ENCODE results near the gene DSCAML1.

The DSCAML1 gene

DNA sequence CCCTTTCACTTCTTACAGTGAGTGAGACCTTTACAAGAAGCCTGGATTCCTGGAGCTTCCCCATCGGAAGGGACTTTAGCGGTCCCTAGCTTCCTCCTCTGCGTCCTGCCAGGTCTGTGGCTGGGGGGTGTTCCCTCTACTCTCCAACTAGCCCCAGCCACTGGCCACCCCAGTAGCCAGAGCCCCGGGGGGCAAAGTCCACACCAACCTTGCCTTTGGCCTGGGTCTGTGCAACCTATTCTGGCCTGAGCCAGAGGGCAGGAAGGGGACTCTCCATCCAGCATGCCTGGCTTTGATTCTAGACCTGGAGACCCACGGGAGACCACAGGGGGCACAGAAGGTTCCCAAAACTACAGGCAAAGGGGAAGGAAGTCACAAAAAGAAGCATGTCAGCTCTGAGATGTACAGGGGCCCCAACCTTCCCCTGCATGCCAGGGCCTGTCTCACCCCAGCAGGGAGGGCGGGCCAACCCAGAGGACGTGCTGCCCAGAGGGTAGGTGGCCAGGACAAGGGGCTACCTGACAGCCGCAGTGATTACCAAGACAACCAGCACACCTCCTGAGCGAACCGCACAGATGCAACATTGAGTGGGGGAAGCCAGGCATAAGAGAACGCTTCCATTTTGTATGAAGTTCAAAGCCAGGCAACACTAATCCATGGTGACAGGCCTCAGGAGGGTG lies 52.4 kb downstream of the DSCAML1 start:
- peaks cover 8% of the 10 kb centered on the region for H3K27me3 Mint-ChIP-seq
- H3K36me3 Mint-ChIP-seq, result no peaks in the 10 kb centered on the region

DNA sequence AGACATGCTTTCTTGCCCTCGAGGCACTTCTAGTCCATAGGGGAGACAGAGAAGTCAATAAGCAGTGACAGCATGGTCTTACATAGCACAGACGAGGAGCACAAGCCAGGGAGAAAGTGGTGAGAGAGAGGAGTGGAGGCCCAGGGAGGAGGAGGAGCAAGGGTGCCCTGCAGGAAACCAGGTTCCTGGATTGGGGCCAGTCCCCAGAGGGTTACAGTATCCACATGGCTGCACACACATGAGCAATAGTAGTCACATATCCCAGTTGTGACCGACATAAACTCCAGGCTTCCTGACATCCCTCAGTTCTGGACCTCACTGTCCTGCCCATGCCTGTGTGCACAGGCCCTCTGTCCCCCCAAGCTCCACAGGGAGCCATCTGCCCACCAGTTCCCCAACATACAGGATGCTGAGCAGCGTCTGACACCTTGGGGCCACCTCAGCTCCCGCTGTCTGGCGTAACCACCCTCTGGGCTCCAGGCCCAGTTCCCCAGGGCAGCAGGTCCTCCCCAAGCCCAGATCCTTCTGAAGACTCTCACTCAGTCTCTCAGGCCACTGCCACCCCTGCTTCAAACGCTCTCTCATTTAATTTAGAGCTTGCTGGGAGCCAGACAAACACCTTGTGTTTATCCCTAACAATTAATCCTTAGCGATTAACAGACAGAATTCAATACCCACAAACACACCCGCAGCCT lies 53.7 kb downstream of the DSCAML1 start:
- Mint-ChIP-seq H3K36me3 (no peaks in the 10 kb centered on the region), H3K27me3 (peaks cover 8% of the 10 kb centered on the region)

More for the DNA sequence above, 52.4 kb downstream of the DSCAML1 start:
- Mint-ChIP-seq H3K4me1 (no peaks in the 10 kb centered on the region), H3K4me3 (no peak overlapping the region), H3K27ac (no peak overlapping the region), H3K9me3 (no peaks in the 10 kb centered on the region)

DNA sequence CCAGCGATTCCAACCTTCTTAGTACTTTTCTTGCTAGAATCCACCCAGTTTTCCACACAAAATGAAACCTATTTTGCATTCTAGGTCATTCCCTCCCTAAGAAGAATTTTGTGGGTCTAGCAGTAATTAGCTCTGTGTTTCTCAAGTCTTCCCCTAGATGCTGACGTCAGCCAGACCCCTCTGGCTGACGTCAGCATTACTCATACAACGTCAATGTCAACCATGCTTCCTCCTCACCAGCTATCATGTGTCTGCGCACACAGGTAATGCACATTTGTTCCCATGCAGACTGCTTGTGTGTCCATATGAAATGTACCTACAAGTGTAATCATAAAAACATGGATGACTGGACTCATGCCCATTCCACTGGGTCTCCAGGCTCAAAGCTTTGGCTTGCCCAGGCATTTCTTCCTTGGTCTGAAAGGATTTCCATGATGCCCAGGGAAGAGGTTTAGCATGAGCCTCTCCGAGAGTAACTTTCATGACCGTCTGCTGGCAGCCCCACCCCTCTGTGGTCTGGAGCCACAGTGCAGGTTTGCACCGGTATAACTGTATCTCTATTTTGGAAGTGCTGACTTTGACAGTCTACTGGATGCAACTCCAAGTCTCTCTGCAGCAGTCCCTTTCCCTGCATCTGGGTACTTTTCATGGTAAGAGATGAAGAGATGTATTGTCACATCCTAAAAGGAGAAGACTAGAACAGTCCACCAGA lies 58.6 kb downstream of the DSCAML1 start:
- no peaks in the 10 kb centered on the region for H3K9me3 Mint-ChIP-seq
- no peaks in the 10 kb centered on the region for H3K4me1 Mint-ChIP-seq
- H3K36me3 Mint-ChIP-seq, result no peaks in the 10 kb centered on the region
- H3K27ac Mint-ChIP-seq, result no peak overlapping the region
- peaks cover 7% of the 10 kb centered on the region for H3K27me3 Mint-ChIP-seq
- no peak overlapping the region for H3K4me3 Mint-ChIP-seq

More for the DNA sequence above, 53.7 kb downstream of the DSCAML1 start:
- Mint-ChIP-seq H3K4me3 (no peak overlapping the region), H3K9me3 (no peaks in the 10 kb centered on the region), H3K27ac (no peak overlapping the region), H3K4me1 (no peaks in the 10 kb centered on the region)

DNA sequence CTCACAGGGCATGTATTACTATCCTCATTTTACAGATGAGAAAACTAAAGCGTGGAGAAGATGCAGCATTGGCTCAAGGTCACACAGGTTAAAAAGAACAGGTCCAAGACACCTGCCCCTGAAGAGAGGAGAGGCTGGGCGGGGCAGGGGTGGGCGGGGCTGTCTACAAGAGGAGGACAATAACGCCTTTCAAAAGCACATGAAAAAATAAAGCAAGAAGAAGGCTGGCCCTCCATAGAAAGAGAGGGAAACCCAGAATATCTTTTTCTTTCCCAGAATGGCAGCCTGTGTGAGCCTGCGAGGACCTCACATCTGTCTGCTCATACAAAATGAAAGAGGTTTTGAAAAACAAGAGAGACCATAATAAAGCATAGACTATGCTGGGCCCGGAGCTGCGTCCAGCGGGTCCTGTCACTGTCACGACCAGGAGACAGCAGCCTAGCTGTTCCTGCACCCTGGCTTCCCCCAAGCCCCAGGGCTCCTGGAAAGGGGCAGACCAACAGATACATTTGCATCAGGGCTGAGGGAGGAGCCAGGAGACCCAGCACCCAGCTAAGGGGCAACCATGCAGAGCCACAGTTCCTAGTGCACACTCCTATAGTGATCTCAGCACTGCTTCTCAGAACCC lies 61.6 kb downstream of the DSCAML1 start:
- no peaks in the 10 kb centered on the region for H3K36me3 Mint-ChIP-seq
- no peaks in the 10 kb centered on the region for H3K9me3 Mint-ChIP-seq
- no peaks in the 10 kb centered on the region for H3K4me1 Mint-ChIP-seq
- peaks cover 3% of the 10 kb centered on the region for H3K27me3 Mint-ChIP-seq
- H3K27ac Mint-ChIP-seq, result no peak overlapping the region
- H3K4me3 Mint-ChIP-seq, result no peak overlapping the region

DNA sequence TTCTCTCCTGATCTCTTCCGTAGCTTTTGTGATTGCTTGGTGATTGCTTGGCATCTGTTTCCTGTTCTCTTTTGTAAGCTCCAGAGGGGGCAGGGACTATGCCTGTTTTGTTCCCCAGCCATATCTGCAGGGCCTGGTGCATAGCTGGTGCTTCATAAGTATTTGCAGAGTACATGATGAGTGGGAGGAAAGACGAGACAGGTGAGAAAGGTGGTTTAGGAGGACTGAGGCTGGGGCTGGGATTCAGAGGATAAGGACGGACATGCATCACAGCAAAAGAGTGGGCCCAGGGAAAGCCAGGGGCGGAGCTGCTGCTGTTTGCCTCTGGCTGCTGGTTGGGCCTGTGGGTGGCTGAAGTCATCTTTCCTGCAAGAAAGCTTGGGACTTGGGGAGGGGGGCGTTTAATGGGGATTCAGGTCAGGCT lies 62.4 kb downstream of the DSCAML1 start:
- H3K27ac Mint-ChIP-seq, result no peak overlapping the region

DNA sequence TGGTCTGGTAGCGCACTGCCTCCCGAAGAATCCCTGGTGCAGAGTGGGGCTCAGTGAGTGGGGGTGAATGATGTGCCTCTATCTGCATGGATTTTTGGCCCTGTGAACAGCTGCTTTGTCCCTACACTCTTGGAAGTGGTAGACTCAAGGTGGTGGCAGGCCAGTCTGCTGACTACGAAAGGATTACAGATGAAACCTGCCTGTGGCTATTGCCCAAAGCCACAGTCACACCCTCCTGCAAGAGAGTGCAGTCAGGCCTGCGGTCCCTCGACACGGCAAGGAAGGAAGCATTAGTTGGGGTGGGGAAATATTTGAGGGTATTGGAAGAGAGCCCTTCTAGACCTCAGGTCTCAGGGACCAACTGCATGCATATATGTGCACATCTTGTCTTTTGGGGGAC lies 63.7 kb downstream of the DSCAML1 start:
- Mint-ChIP-seq H3K9me3 (no peaks in the 10 kb centered on the region), H3K4me1 (no peaks in the 10 kb centered on the region), H3K4me3 (no peak overlapping the region), H3K27ac (no peak overlapping the region), H3K36me3 (no peaks in the 10 kb centered on the region), H3K27me3 (no peaks in the 10 kb centered on the region)

More for the DNA sequence above, 62.4 kb downstream of the DSCAML1 start:
- Mint-ChIP-seq H3K36me3 (no peaks in the 10 kb centered on the region), H3K4me3 (no peak overlapping the region), H3K9me3 (no peaks in the 10 kb centered on the region), H3K4me1 (no peaks in the 10 kb centered on the region), H3K27me3 (no peaks in the 10 kb centered on the region)

DNA sequence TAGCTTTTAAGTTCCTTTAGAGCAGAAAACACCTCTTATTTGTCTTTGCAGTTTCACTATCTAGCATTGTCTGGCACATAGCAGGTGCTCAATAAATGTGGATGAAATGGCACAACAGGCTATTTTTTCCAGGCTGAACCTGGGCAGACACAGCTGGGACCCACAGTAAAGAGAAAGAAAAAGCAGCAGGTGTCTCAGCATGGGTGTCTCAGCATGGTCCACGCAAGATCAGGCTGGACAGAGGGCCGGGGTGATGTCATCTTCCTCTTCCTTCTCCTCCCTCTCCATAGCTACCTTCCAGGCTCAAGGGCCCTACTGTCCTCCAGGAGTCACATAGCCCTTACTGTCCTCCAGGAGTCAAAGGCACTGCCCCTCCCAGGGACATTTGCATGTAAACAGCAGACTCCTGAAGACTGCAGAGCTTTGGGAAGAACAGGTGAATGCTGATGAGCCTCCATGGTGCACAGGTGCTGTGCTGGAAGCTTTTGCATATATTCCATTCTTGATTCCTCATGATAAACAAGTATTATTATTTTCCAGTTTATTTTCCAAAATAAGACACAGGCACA lies 65.2 kb downstream of the DSCAML1 start:
- Mint-ChIP-seq H3K4me3 (no peak overlapping the region), H3K27me3 (no peaks in the 10 kb centered on the region), H3K36me3 (no peaks in the 10 kb centered on the region), H3K9me3 (no peaks in the 10 kb centered on the region), H3K27ac (no peak overlapping the region), H3K4me1 (no peaks in the 10 kb centered on the region)

DNA sequence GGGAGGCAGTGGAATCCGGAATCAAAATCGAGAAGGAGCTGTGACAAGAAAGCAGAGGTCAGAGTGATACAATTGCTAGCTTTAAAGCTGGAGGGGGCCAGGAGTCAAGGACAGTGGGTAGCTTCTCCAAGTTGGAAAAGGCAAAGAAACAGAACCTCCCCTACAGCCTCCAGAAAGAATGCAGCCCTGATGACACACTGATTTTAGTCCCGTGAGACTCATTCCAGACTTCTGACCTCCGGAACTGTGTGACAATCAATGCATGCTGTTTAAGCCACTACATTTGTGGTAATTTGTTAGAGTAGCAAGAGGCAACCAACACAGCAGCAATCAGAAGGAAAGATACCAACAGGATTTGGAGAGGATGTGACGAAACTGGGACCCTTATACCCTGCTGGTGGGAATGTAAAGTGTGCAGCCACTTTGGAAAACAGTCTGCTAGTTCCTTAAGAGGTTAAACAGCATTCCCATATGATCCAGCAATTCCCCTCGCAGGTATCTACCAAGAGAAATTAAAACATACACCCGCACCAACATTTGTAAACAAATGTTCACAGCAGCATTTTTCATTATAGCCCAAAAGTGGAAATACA lies 66.7 kb downstream of the DSCAML1 start:
- no peak overlapping the region for H3K4me3 Mint-ChIP-seq
- no peaks in the 10 kb centered on the region for H3K4me1 Mint-ChIP-seq
- no peak overlapping the region for H3K27ac Mint-ChIP-seq
- H3K27me3 Mint-ChIP-seq, result no peaks in the 10 kb centered on the region
- H3K36me3 Mint-ChIP-seq, result no peaks in the 10 kb centered on the region
- no peaks in the 10 kb centered on the region for H3K9me3 Mint-ChIP-seq

DNA sequence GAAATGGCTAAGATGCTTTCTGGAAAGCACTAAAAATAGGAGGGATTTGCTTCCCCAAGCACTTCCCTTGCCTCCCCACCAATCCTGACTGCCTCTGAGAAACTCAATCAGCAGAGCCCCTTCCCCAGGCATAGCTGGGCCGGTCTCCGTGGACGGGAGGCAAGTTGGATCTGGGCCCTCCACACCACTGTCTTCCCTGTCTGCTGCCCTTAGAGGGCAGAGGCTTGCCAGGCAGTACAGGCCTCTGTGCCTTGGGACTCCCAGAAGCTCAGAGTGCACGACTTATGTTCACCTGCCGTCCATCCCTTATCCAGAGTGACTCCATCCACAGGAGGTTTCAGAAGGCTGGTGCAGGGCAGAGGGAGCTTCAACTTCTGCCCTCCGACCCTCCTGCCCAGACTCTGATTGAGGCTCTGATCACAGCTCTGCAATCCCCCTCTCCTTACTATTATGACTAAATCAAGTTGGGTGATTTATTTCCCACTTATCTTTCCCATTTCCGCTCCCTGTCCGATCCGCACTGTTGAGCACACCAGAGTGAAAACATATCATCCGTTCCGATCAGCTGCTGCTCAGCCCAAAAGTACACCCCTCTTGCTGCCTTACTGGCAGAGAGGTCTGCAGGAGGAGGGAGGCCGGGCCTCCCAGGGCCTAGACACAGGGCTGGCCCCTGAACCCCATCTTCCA lies 71.8 kb downstream of the DSCAML1 start:
- Mint-ChIP-seq H3K27me3 (peaks cover 2% of the 10 kb centered on the region), H3K9me3 (no peaks in the 10 kb centered on the region), H3K27ac (no peak overlapping the region), H3K36me3 (no peaks in the 10 kb centered on the region), H3K4me1 (no peaks in the 10 kb centered on the region), H3K4me3 (no peak overlapping the region)

DNA sequence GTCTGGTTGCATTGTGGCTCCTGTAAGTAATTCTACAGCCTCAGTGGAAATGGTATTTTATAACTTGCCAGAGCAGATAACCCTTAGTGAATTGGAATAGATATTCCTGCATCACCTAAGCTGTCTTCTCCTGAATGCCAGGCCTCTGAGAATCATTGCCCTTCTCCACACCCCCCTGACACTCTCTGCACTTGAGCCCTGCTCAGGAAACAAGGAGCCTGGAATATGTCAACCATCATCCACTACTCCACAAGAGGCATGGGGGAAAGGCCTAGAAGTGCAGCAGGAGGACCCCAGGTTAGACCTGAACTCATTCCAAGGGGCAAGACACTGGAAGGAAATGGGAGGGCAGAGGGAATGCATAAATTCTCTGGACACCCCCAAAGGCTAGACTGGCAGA lies 72.4 kb downstream of the DSCAML1 start:
- Mint-ChIP-seq H3K9me3 (no peaks in the 10 kb centered on the region), H3K27ac (no peak overlapping the region), H3K27me3 (peaks cover 2% of the 10 kb centered on the region), H3K4me3 (no peak overlapping the region), H3K4me1 (no peaks in the 10 kb centered on the region), H3K36me3 (no peaks in the 10 kb centered on the region)

DNA sequence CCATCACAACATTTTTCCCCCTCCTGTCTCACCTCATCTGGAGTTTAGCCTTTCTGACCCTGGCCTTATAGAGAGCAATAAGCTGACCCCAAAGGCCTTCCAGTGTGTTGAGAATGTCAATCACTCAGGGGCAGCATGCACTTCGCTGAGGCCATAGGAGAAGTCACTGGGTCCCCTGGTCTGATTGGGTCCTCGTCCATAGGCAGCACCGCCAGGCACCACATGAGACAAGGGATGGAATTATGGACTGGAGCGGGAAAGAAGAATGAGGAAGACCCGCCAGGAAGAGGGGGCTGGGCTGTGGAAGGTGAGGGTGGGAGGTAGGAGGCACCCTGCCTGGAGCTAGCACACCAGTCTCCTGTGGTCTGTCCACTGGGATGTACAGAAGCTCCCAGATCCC lies 72.9 kb downstream of the DSCAML1 start:
- H3K4me1 Mint-ChIP-seq, result no peaks in the 10 kb centered on the region
- no peak overlapping the region for H3K27ac Mint-ChIP-seq
- no peak overlapping the region for H3K4me3 Mint-ChIP-seq
- H3K9me3 Mint-ChIP-seq, result no peaks in the 10 kb centered on the region
- no peaks in the 10 kb centered on the region for H3K36me3 Mint-ChIP-seq
- H3K27me3 Mint-ChIP-seq, result peaks cover 2% of the 10 kb centered on the region

DNA sequence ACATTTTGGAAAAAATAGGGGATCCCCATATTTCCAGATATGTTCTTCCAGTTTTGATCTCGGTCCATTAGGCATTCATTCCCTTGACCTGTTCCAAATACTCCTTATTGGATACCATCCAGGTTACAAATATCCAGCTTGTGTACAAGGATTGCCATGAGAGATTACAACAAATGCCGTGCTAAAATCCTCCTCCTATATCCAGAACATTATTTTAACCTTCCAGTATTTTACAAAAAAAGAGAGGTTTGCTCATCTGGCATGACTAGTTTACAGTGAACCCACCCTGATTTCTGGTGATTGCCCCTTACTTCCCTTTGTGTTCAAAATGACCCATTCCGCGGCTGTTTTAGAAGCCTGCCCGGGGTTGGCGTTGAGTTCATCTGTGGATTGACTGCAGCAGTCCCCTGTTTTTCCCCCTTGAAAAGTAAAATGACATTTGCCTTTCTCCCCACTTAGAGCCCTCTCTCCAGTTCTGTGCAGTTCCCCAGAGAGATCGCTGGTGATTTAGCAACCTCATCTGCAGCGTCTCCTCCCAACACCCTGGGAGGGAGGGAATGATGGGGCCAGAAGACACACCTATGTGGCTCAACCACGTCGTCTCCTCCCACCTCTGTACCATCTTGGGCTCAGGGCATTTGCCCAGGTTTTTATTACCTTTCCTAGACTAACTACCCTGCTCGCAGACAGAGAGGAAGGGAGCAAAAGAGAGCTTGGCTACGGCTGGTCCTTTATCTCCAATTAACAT lies 73.6 kb downstream of the DSCAML1 start:
- no peak overlapping the region for H3K4me3 Mint-ChIP-seq
- H3K27me3 Mint-ChIP-seq, result peaks cover 2% of the 10 kb centered on the region

DNA sequence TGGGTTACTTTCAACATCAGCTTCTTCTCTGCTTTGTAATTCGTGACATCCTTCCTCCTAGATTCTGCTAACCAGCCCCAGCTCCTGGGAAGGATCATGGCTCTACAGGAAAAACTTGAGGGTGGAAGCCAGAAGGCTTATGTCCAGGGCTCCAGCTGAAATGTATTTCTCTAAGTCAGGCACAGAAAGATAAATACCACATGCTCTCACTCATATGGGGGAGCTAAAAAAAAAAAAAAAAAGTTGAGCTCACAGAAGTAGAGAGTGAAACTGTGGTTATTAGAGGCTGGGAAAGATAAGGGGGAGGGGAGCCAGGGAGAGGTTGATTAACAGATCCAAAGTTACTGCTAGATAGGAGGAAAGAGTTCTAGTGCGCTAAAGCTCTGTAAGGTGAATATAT lies 74.9 kb downstream of the DSCAML1 start:
- Mint-ChIP-seq H3K27ac (no peak overlapping the region), H3K27me3 (peaks cover 2% of the 10 kb centered on the region), H3K36me3 (no peaks in the 10 kb centered on the region), H3K4me1 (no peaks in the 10 kb centered on the region), H3K9me3 (no peaks in the 10 kb centered on the region), H3K4me3 (no peak overlapping the region)

More for the DNA sequence above, 73.6 kb downstream of the DSCAML1 start:
- H3K36me3 Mint-ChIP-seq, result no peaks in the 10 kb centered on the region
- no peak overlapping the region for H3K27ac Mint-ChIP-seq
- no peaks in the 10 kb centered on the region for H3K4me1 Mint-ChIP-seq
- no peaks in the 10 kb centered on the region for H3K9me3 Mint-ChIP-seq

DNA sequence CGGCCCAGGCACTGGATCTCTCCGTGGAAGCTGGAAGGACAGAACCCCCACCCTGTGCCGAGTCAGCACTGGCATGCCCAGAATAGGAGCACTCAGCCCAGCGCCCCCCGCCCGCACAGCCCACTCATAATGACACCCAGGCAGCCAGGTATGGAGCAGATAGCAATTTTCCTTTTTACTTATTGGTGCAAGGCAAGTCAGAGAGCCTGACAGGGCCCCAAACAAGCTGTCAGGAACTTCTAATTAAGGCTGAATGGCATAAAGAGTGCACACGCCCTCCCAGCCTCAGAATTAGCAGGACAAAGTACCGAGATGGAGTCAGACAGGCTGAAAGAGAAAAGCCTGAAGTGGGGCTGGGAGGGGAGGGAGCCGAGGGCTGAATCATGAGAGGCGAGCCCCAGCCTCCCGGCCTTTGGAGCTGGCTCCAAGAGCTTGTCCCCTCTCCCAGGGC lies 76.9 kb downstream of the DSCAML1 start:
- H3K4me3 Mint-ChIP-seq, result no peak overlapping the region
- no peak overlapping the region for H3K27ac Mint-ChIP-seq
- H3K27me3 Mint-ChIP-seq, result peaks cover 3% of the 10 kb centered on the region
- H3K4me1 Mint-ChIP-seq, result no peaks in the 10 kb centered on the region
- no peaks in the 10 kb centered on the region for H3K36me3 Mint-ChIP-seq
- no peaks in the 10 kb centered on the region for H3K9me3 Mint-ChIP-seq

Data from activated naive CD4-positive, alpha-beta T cell treated with anti-CD3 and anti-CD28 coated beads, Interleukin-2, amount 50 U/mL, for 24 hours (primary cell).